ENCODE results near the gene ZBTB14.

The ZBTB14 gene

GRCh38 chr18:5287854-5288253 lies 7.7 kb downstream of the ZBTB14 start:
- Histone ChIP-seq H3K36me3 (ENCODE audit: control insufficient read depth, insufficient read depth, low read length) (peaks cover 5% of the 10 kb centered on the region), H3K4me3 (replicated peaks; ENCODE audit: low read depth, low read length) (no peak overlapping the region), H3K27me3 (replicated peaks; ENCODE audit: control insufficient read depth, insufficient read depth, low read length) (no peaks in the 10 kb centered on the region)
- no peak for TF ChIP-seq CTCF (IDR thresholded peaks at IDR 0.05; ENCODE audit: insufficient read depth, low read length, poor library complexity, severe bottlenecking)
- DNase-seq (ENCODE audit: extremely low read depth, insufficient read length) = no peak

GRCh38 chr18:5286525-5286924 lies 9.0 kb downstream of the ZBTB14 start:
- no peaks in the 10 kb centered on the region for H3K27me3 ChIP-seq (replicated peaks; ENCODE audit: control insufficient read depth, insufficient read depth, low read length)
- no peak for DNase-seq (ENCODE audit: extremely low read depth, insufficient read length)
- H3K36me3 ChIP-seq (ENCODE audit: control insufficient read depth, insufficient read depth, low read length) = peaks cover 5% of the 10 kb centered on the region
- H3K4me3 ChIP-seq (replicated peaks; ENCODE audit: low read depth, low read length) = no peak overlapping the region
- TF ChIP-seq CTCF (IDR thresholded peaks at IDR 0.05; ENCODE audit: insufficient read depth, low read length, poor library complexity, severe bottlenecking) = no peak

GRCh38 chr18:5285326-5285725 lies 10.2 kb downstream of the ZBTB14 start:
- H3K4me3 ChIP-seq (replicated peaks; ENCODE audit: low read depth, low read length) = no peak overlapping the region
- no peak for DNase-seq (ENCODE audit: extremely low read depth, insufficient read length)
- no peaks in the 10 kb centered on the region for H3K27me3 ChIP-seq (replicated peaks; ENCODE audit: control insufficient read depth, insufficient read depth, low read length)
- no peaks in the 10 kb centered on the region; the same call in 1 of the 2 replicates for H3K36me3 ChIP-seq (ENCODE audit: control insufficient read depth, insufficient read depth, low read length)
- TF ChIP-seq CTCF (IDR thresholded peaks at IDR 0.05; ENCODE audit: insufficient read depth, low read length, poor library complexity, severe bottlenecking) = no peak

- no peaks in the 10 kb centered on the region for H3K36me3 ChIP-seq (ENCODE audit: control insufficient read depth, insufficient read depth, low read length)
- no peaks in the 10 kb centered on the region for H3K27me3 ChIP-seq (replicated peaks; ENCODE audit: control insufficient read depth, insufficient read depth, low read length)
- no peak for DNase-seq (ENCODE audit: extremely low read depth, insufficient read length)
- TF ChIP-seq CTCF (IDR thresholded peaks at IDR 0.05; ENCODE audit: insufficient read depth, low read length, poor library complexity, severe bottlenecking) = no peak
- no peak overlapping the region for H3K4me3 ChIP-seq (replicated peaks; ENCODE audit: low read depth, low read length)
These were observed 10.7 kb downstream of the ZBTB14 start for GRCh38 chr18:5284808-5285207.

- H3K4me3 ChIP-seq (replicated peaks; ENCODE audit: low read depth, low read length) = no peak overlapping the region
- no peaks in the 10 kb centered on the region for H3K27me3 ChIP-seq (replicated peaks; ENCODE audit: control insufficient read depth, insufficient read depth, low read length)
- no peak for TF ChIP-seq CTCF (IDR thresholded peaks at IDR 0.05; ENCODE audit: insufficient read depth, low read length, poor library complexity, severe bottlenecking)
- H3K36me3 ChIP-seq (ENCODE audit: control insufficient read depth, insufficient read depth, low read length) = no peaks in the 10 kb centered on the region
- DNase-seq (ENCODE audit: extremely low read depth, insufficient read length) = no peak
These were observed 12.8 kb downstream of the ZBTB14 start for GRCh38 chr18:5282770-5283169.

GRCh38 chr18:5276947-5277346 lies 18.6 kb downstream of the ZBTB14 start:
- Histone ChIP-seq H3K36me3 (ENCODE audit: control insufficient read depth, insufficient read depth, low read length) (no peaks in the 10 kb centered on the region), H3K27me3 (replicated peaks; ENCODE audit: control insufficient read depth, insufficient read depth, low read length) (no peaks in the 10 kb centered on the region), H3K4me3 (replicated peaks; ENCODE audit: low read depth, low read length) (no peak overlapping the region)
- no peak for TF ChIP-seq CTCF (IDR thresholded peaks at IDR 0.05; ENCODE audit: insufficient read depth, low read length, poor library complexity, severe bottlenecking)
- DNase-seq (ENCODE audit: extremely low read depth, insufficient read length) = no peak

Data from GM06990 (cell line).